ENCODE measurements around the gene ICE1.
"Not testable (repeated sequence)": the region's sequence is repeated elsewhere in the genome, so short reads cannot be mapped to it uniquely, and the experiment has no call there.

Gene ICE1

GRCh38 chr5:5494489-5495402 is 72.3 kb downstream of the ICE1 start:
- peak; percentile 79 for DNase-seq

GRCh38 chr5:5497152-5497788 is 74.8 kb downstream of the ICE1 start:
- DNase-seq: no peak

GRCh38 chr5:5499442-5499841 is 77.0 kb downstream of the ICE1 start:
- no peak for DNase-seq

- DNase-seq: no peak
Observed at GRCh38 chr5:5504325-5504724, 81.8 kb downstream of the ICE1 start.

GRCh38 chr5:5505815-5506214 is 83.3 kb downstream of the ICE1 start:
- DNase-seq: no peak

GRCh38 chr5:5508391-5508790 is 85.9 kb downstream of the ICE1 start:
- no peak for DNase-seq

GRCh38 chr5:5511904-5512416 is 89.5 kb downstream of the ICE1 start:
- no peak for DNase-seq

- no peak for DNase-seq
Observed at GRCh38 chr5:5512543-5512942, 90.1 kb downstream of the ICE1 start.

GRCh38 chr5:5520622-5521021 is 98.1 kb downstream of the ICE1 start:
- DNase-seq: not testable (repeated sequence)

GRCh38 chr5:5521029-5521428 is 98.6 kb downstream of the ICE1 start:
- no peak for DNase-seq

- DNase-seq: no peak
Observed at GRCh38 chr5:5521478-5521877, 99.0 kb downstream of the ICE1 start.

- no peak for DNase-seq
Observed at GRCh38 chr5:5522336-5522735, 99.9 kb downstream of the ICE1 start.

GRCh38 chr5:5523066-5523505 is 100.6 kb downstream of the ICE1 start:
- DNase-seq: no peak

GRCh38 chr5:5524327-5524726 is 101.8 kb downstream of the ICE1 start:
- DNase-seq: no peak

- DNase-seq: no peak
Observed at GRCh38 chr5:5531371-5531770, 108.9 kb downstream of the ICE1 start.

- no peak for DNase-seq
Observed at GRCh38 chr5:5532306-5533076, 110.0 kb downstream of the ICE1 start.

GRCh38 chr5:5533927-5534326 is 111.5 kb downstream of the ICE1 start:
- DNase-seq: no peak

GRCh38 chr5:5534333-5534732 is 111.9 kb downstream of the ICE1 start:
- DNase-seq: no peak

GRCh38 chr5:5536871-5537270 is 114.4 kb downstream of the ICE1 start:
- DNase-seq: no peak

GRCh38 chr5:5537426-5537825 is 114.9 kb downstream of the ICE1 start:
- DNase-seq: no peak

- DNase-seq: no peak
Observed at GRCh38 chr5:5539590-5539989, 117.1 kb downstream of the ICE1 start.

Measured in activated CD4-positive, alpha-beta T cell treated with anti-CD3 and anti-CD28 coated beads for 1 hour (primary cell).